C4-2B (cell line): Measurements from ENCODE around the gene MSX1.

Experiments
- CTCF ChIP-seq: fragments of 450-650 bp; conservative IDR thresholded peaks from 2 replicates; pipeline ENCODE4 v1.5.1; 2017; ENCODE audit warnings: mild to moderate bottlenecking
- ZFX ChIP-seq: fragments of 450-650 bp; IDR thresholded peaks from 2 replicates; pipeline ENCODE4 v1.6.1; 2017

- TF ChIP-seq CTCF: no peak
- no peak for TF ChIP-seq ZFX
Measured at GRCh38 chr4:4852591-4853362, 6.7 kb upstream of the MSX1 start.
